Psoas muscle (tissue), 8 donors: ENCODE measurements around the gene ACBD4. TPM values are rescaled to one million over a fixed set of nuclear protein-coding genes. Genes with fewer than 3 reads are reported as not detected.

Experiments used
- ATAC-seq, 4 donors: fragments of 200-7000 bp; cut with Tn5 transposase; one replicate each; pipeline ENCODE4 v1.9.1; 2020; ENCODE audit warnings: moderate library complexity in 3 of 4, mild to moderate bottlenecking in 2 of 4
- DNase-seq, 2 donors: peaks; one replicate each; pipeline ENCODE4 v3.0.0-alpha.2; 2020
- H3K27ac ChIP-seq: fragments of 200-600 bp; one replicate; pipeline ENCODE4 v1.8.0; 2022
- H3K27me3 ChIP-seq, 3 donors: fragments of 200-600 bp in 1 of 3; one replicate each; pipeline versions ENCODE4 v1.6.1 to v1.8.0; 2013 to 2022; ENCODE audit warnings: low read length in 2 of 3, mild to moderate bottlenecking in 2 of 3, moderate library complexity in 1 of 3; ENCODE audit not compliant: insufficient read depth in 3 of 3
- H3K36me3 ChIP-seq, 2 donors: fragments of 200-600 bp in 1 of 2; one replicate each; pipeline versions ENCODE4 v1.6.1 to v1.8.0; 2013 to 2022; ENCODE audit warnings: low read depth in 1 of 2, mild to moderate bottlenecking in 1 of 2, moderate library complexity in 1 of 2; ENCODE audit not compliant: insufficient read depth in 1 of 2
- H3K4me1 ChIP-seq: fragments of 200-600 bp; one replicate; pipeline ENCODE4 v1.8.0; 2022
- H3K4me3 ChIP-seq: fragments of 200-600 bp; one replicate; pipeline ENCODE4 v1.8.0; 2022; ENCODE audit warnings: mild to moderate bottlenecking
- H3K9me3 ChIP-seq: fragments of 200-600 bp; one replicate; pipeline ENCODE4 v1.8.0; 2022
- CTCF ChIP-seq: fragments of 200-600 bp; IDR thresholded peaks from one replicate; pipeline ENCODE4 v1.8.0; 2022; ENCODE audit warnings: antibody characterized with exemption
- WGBS, 3 donors: extraction: QIAGEN DNeasy Blood & Tissue Kit; methylation state at CpG; one replicate each; pipeline versions ENCODE4 v1.1.6 to v1.1.7; 2013; 5-methylcytosine and 5-hydroxymethylcytosine counted together
- intact Hi-C, 2 donors: fragments of 100-400 bp; cut with DNase I; formaldehyde crosslinking; loops; one replicate each; pipeline versions ENCODE4 v1.11.0 to v1.14.2; 2022
- polyA plus RNA-seq, 3 donors: library from polyadenylated mRNA; stranded (reverse); fragments of 200-250 nt; gene quantifications; one replicate each; pipeline ENCODE4 v1.2.3, GENCODE V29; 2013
- total RNA-seq, 4 donors: library from RNA; stranded (reverse); fragmentation: NEBNext Ultra II Directional in 2 of 4; extraction: Animal tissue kit (Norgen Biotek cat#: 25700) in 2 of 4; gene quantifications; one replicate each; pipeline versions ENCODE4 v1.2.1 to v1.2.4, GENCODE V29; 2021 to 2023
- donor health status: healthy with polysubstance abuse.
- donor health status: DM: no; HTN: no; CAD: no; lungs with moderate emphysema.
- donor health status: Bipolar disorder and iron deficiency.
- donor health status: healthy.
- donor health status: DM: yes; HTN: yes; CAD: no.
- donor health status: DM: no; HTN: no; CAD: no.
- donor health status: DM: no; HTN: no; CAD: no.
- donor health status: DM: yes; HTN: yes; CAD: no.

ACBD4 gene
- total and polyA plus RNA-seq, 7 donors = 2.7 to 8.2 (median 4.4) TPM

- 27 to 40% (median 37%) methylated on average over 5 of the region's 5 CpGs for WGBS, 3 donors
- no peaks in the 10 kb centered on the region for H3K27me3 ChIP-seq
- no peak for TF ChIP-seq CTCF
- peak in 1 of 4 donors; percentile 1 for ATAC-seq
- peak overlapping the region; percentile 82 for H3K27ac ChIP-seq
- H3K36me3 ChIP-seq = peaks cover 0 to 30% of the 10 kb centered on the region in 2 donors
- intact Hi-C loops = loop anchor here in 1 of 2 donors (2.0 kb wide), 1 partner anchor 19 kb away; no protein-coding TSS in a partner anchor
- H3K4me1 ChIP-seq = peaks cover 26% of the 10 kb centered on the region
- H3K4me3 ChIP-seq = peak overlapping the region; percentile 44
- no peak for DNase-seq
- no peaks in the 10 kb centered on the region for H3K9me3 ChIP-seq
Measured at GRCh38 chr17:45172232-45172540, 36.7 kb downstream of the ACBD4 start.

GRCh38 chr17:45172541-45173286 is 37.2 kb downstream of the ACBD4 start:
- H3K4me3 ChIP-seq = peak overlapping the region; percentile 44
- WGBS, 3 donors = 21 to 28% (median 24%) methylated on average over 9 to 10 of the region's 10 CpGs
- no peaks in the 10 kb centered on the region for H3K27me3 ChIP-seq
- H3K36me3 ChIP-seq = peaks cover 0 to 25% of the 10 kb centered on the region in 2 donors
- TF ChIP-seq CTCF = no peak
- H3K27ac ChIP-seq = peak overlapping the region; percentile 82
- no peaks in the 10 kb centered on the region for H3K9me3 ChIP-seq
- H3K4me1 ChIP-seq = peaks cover 25% of the 10 kb centered on the region
- intact Hi-C loops = loop anchor here in 1 of 2 donors (2.0 kb wide), 1 partner anchor 18 kb away; no protein-coding TSS in a partner anchor
- DNase-seq (peak; percentile 70 to 88), ATAC-seq (peak; percentile 70 to 89 (median 84))

GRCh38 chr17:45175759-45176115 is 40.2 kb downstream of the ACBD4 start:
- Histone ChIP-seq H3K27ac (no peak overlapping the region), H3K9me3 (no peaks in the 10 kb centered on the region), H3K36me3 (no peaks in the 10 kb centered on the region), H3K27me3 (no peaks in the 10 kb centered on the region), H3K4me1 (peaks cover 25% of the 10 kb centered on the region), H3K4me3 (no peak overlapping the region)
- ATAC-seq = no peak
- no peak for DNase-seq
- WGBS, 3 donors = 68 to 83% (median 81%) methylated on average over 3 of the region's 3 CpGs
- TF ChIP-seq CTCF = no peak
- intact Hi-C loops = no loop called here

GRCh38 chr17:45177563-45177962 is 42.1 kb downstream of the ACBD4 start:
- H3K4me3 ChIP-seq = no peak overlapping the region
- no peaks in the 10 kb centered on the region for H3K27me3 ChIP-seq
- TF ChIP-seq CTCF = no peak
- intact Hi-C loops = no loop called here
- no peaks in the 10 kb centered on the region for H3K9me3 ChIP-seq
- no peaks in the 10 kb centered on the region for H3K36me3 ChIP-seq
- H3K27ac ChIP-seq = no peak overlapping the region
- 65 to 69% (median 65%) methylated on average over 7 of the region's 7 CpGs for WGBS, 3 donors
- H3K4me1 ChIP-seq = peaks cover 12% of the 10 kb centered on the region
- no peak for ATAC-seq
- no peak for DNase-seq

GRCh38 chr17:45184144-45184543 is 48.7 kb downstream of the ACBD4 start:
- 83 to 88% (median 84%) methylated on average over 5 of the region's 5 CpGs for WGBS, 3 donors
- Histone ChIP-seq H3K36me3 (no peaks in the 10 kb centered on the region), H3K27me3 (no peaks in the 10 kb centered on the region), H3K9me3 (no peaks in the 10 kb centered on the region), H3K4me1 (no peaks in the 10 kb centered on the region), H3K4me3 (no peak overlapping the region), H3K27ac (no peak overlapping the region)
- TF ChIP-seq CTCF = no peak
- DNase-seq (no peak), ATAC-seq (peak in 1 of 4 donors; percentile 46)
- intact Hi-C loops = no loop called here
